OCI-LY1 (cell line): ENCODE data around the gene TTC39C.

Source experiments
- H2AFZ ChIP-seq: fragments of 200-600 bp; sonication (generic), shearing (Covaris generic); 2 replicates; pipeline ENCODE4 v1.6.0; 2014; ENCODE audit warnings: antibody characterized with exemption, mild to moderate bottlenecking, low read length
- H3F3A ChIP-seq: fragments of 200-600 bp; sonication (generic), shearing (Covaris generic); 2 replicates; pipeline ENCODE4 v1.6.0; 2014; ENCODE audit warnings: mild to moderate bottlenecking, antibody characterized with exemption, low read length, moderate library complexity; ENCODE audit not compliant: insufficient read depth
- H3K27ac ChIP-seq: fragments of 200-600 bp; sonication (generic); 2 replicates; pipeline ENCODE4 v1.5.1; 2014; ENCODE audit warnings: low read length, mixed run types, mild to moderate bottlenecking, low read depth; ENCODE audit not compliant: poor library complexity, severe bottlenecking
- H3K27me3 ChIP-seq: fragments of 200-600 bp; sonication (generic); 2 replicates; pipeline ENCODE4 v1.6.0; 2014; ENCODE audit warnings: antibody characterized with exemption, mild to moderate bottlenecking, low read length, moderate library complexity; ENCODE audit not compliant: insufficient read depth
- H3K36me3 ChIP-seq: fragments of 200-600 bp; sonication (generic); 2 replicates; pipeline ENCODE4 v1.6.1; 2014; ENCODE audit warnings: mild to moderate bottlenecking, antibody characterized with exemption, low read length, moderate library complexity, mixed read lengths; ENCODE audit not compliant: insufficient read depth
- H3K4me1 ChIP-seq: fragments of 200-600 bp; sonication (generic); 2 replicates; pipeline ENCODE4 v1.5.1; 2014; ENCODE audit warnings: mild to moderate bottlenecking, low read length, moderate library complexity; ENCODE audit not compliant: insufficient read depth, severe bottlenecking
- H3K4me2 ChIP-seq: fragments of 200-600 bp; sonication (generic), shearing (Covaris generic); 2 replicates; pipeline ENCODE4 v1.6.1; 2014; ENCODE audit warnings: low read length
- H3K4me3 ChIP-seq: fragments of 200-600 bp; sonication (generic); 2 replicates; pipeline ENCODE4 v1.5.1; 2014; ENCODE audit warnings: low read length, low read depth, mild to moderate bottlenecking, mixed read lengths; ENCODE audit not compliant: poor library complexity, severe bottlenecking
- H3K79me2 ChIP-seq: fragments of 200-600 bp; shearing (Covaris generic); 2 replicates; pipeline ENCODE4 v1.6.1; 2016; ENCODE audit warnings: mixed run types, low read length, mixed read lengths; ENCODE audit not compliant: insufficient read depth
- H3K9ac ChIP-seq: fragments of 200-600 bp; sonication (generic), shearing (Covaris generic); 2 replicates; pipeline ENCODE4 v1.6.1; 2014; ENCODE audit warnings: mild to moderate bottlenecking, low read length, mixed read lengths
- H3K9me2 ChIP-seq: fragments of 200-600 bp; sonication (generic), shearing (Covaris generic); 2 replicates; pipeline ENCODE4 v1.6.1; 2014; ENCODE audit warnings: low read depth, mild to moderate bottlenecking, low read length, mixed read lengths
- H3K9me3 ChIP-seq: fragments of 200-600 bp; shearing (Covaris generic); 2 replicates; pipeline ENCODE4 v1.6.1; 2014; ENCODE audit warnings: low read length, mixed read lengths
- H4K20me1 ChIP-seq: fragments of 200-600 bp; sonication (generic), shearing (Covaris generic); 2 replicates; pipeline ENCODE4 v1.6.0; 2016; ENCODE audit warnings: mild to moderate bottlenecking, low read length; ENCODE audit not compliant: insufficient read depth
- EZH2 ChIP-seq: fragments of 200-600 bp; sonication (generic), shearing (Covaris generic); IDR thresholded peaks from 2 replicates; pipeline ENCODE4 v1.8.0; 2017; ENCODE audit warnings: borderline replicate concordance, mixed run types, mild to moderate bottlenecking, antibody characterized with exemption, low read length, moderate library complexity, mixed read lengths
- TF ChIP-seq, protein P1 (sequence below): fragments of 200-600 bp; sonication (generic), shearing (Covaris generic); IDR thresholded peaks from 2 replicates; pipeline ENCODE4 v1.5.1; 2017; ENCODE audit warnings: mild to moderate bottlenecking, antibody characterized with exemption, low read length, moderate library complexity, mixed read lengths

Gene TTC39C

DNA sequence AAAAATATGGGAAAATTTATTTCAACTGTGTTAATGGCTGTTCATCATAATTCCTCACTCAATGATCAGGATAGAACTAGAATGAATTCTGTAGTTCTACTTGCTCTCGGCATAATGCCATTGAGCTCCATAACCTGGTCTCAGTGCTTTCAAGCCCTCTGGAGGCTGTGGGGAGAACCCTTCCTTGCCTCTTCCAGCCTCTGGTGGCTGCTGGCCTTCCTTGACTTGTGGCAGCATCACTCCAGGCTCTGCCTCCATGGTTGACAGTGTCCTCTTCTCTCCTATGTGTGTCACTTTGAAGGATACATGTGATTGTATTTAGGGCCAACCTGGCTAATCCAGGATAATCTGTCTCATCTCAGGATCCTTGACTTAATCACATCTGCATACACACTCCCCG lies 97.4 kb downstream of the TTC39C start:
- Histone ChIP-seq H3K9me2 (no peaks in the 10 kb centered on the region), H3F3A (no peaks in the 10 kb centered on the region)

DNA sequence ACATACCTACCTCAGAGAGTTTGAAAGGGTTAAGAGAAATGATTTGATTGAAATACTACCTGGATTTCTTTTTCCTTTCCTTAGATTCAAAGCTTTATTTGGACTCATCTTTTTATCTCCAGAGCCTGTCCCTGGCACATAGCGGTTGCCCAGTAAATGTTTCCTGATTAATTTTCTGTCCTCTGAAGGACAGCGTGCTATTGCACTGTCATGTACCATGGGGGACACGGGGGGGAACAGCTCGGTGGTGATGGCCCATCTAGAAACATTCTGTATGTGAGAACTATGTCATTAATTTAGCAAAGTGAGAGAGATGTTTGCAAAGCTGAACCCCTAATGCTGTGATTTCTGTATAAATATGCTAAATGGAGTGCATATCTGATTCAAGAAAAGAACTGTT lies 97.9 kb downstream of the TTC39C start:
- no peaks in the 10 kb centered on the region for H3F3A ChIP-seq
- H3K27ac ChIP-seq, result no peak overlapping the region
- no peak for TF ChIP-seq EZH2
- TF ChIP-seq, protein P1, sequence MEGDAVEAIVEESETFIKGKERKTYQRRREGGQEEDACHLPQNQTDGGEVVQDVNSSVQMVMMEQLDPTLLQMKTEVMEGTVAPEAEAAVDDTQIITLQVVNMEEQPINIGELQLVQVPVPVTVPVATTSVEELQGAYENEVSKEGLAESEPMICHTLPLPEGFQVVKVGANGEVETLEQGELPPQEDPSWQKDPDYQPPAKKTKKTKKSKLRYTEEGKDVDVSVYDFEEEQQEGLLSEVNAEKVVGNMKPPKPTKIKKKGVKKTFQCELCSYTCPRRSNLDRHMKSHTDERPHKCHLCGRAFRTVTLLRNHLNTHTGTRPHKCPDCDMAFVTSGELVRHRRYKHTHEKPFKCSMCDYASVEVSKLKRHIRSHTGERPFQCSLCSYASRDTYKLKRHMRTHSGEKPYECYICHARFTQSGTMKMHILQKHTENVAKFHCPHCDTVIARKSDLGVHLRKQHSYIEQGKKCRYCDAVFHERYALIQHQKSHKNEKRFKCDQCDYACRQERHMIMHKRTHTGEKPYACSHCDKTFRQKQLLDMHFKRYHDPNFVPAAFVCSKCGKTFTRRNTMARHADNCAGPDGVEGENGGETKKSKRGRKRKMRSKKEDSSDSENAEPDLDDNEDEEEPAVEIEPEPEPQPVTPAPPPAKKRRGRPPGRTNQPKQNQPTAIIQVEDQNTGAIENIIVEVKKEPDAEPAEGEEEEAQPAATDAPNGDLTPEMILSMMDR, result no peak
- no peak overlapping the region for H3K9ac ChIP-seq
- H2AFZ ChIP-seq, result no peak overlapping the region
- H3K4me2 ChIP-seq, result no peak overlapping the region
- no peaks in the 10 kb centered on the region for H3K4me1 ChIP-seq
- H3K9me2 ChIP-seq, result no peaks in the 10 kb centered on the region
- no peak overlapping the region for H3K4me3 ChIP-seq
- H4K20me1 ChIP-seq, result no peaks in the 10 kb centered on the region
- H3K79me2 ChIP-seq, result no peaks in the 10 kb centered on the region
- H3K27me3 ChIP-seq, result no peaks in the 10 kb centered on the region
- H3K36me3 ChIP-seq, result no peaks in the 10 kb centered on the region
- H3K9me3 ChIP-seq, result no peaks in the 10 kb centered on the region

More for the DNA sequence above, 97.4 kb downstream of the TTC39C start:
- H3K4me1 ChIP-seq, result no peaks in the 10 kb centered on the region
- no peaks in the 10 kb centered on the region for H3K9me3 ChIP-seq
- no peaks in the 10 kb centered on the region for H4K20me1 ChIP-seq
- TF ChIP-seq, protein P1, result no peak
- no peak for TF ChIP-seq EZH2
- no peaks in the 10 kb centered on the region for H3K79me2 ChIP-seq
- H2AFZ ChIP-seq, result no peak overlapping the region
- no peak overlapping the region for H3K4me3 ChIP-seq
- H3K27ac ChIP-seq, result no peak overlapping the region
- H3K9ac ChIP-seq, result no peak overlapping the region
- H3K27me3 ChIP-seq, result no peaks in the 10 kb centered on the region
- no peaks in the 10 kb centered on the region for H3K36me3 ChIP-seq
- no peak overlapping the region for H3K4me2 ChIP-seq

DNA sequence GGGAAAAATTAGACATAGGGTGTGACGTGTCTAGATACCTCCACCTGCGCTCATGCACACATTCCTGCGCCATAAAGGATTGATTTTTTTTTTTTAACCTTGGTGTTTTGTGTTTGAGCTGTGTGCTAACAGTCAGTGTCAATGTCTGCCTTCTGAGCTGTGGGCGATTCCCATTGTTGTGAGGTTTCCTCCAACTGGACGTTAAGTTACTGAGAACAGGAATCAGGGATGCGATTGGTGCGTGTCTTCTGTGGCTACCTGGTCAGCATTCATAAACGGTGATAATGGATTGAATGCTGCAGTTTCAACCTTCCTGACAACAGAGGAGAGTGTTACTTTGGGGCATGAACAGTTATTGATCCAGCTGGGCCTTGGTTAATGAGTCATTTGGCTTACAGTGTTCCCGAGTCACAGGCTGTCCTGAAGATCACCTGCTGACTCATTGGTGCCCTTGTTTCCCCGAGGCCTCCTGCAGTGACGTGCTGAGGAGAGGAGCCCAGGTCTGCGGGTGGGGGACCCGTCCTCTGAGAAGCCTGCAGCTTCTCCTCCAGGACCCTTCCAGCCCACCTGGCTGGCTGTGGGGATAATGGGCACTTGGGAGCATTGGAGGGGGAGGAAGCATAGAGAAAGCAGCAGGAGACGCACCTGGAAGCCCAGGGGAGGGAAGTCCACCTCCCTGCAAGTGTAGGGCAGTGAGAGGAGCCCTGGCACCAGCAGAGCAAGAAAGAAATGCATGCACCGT lies 98.5 kb downstream of the TTC39C start:
- Histone ChIP-seq H3K4me1 (no peaks in the 10 kb centered on the region), H3K27me3 (no peaks in the 10 kb centered on the region), H3F3A (no peaks in the 10 kb centered on the region), H3K9me3 (no peaks in the 10 kb centered on the region), H3K36me3 (no peaks in the 10 kb centered on the region), H3K27ac (no peak overlapping the region), H3K4me2 (no peak overlapping the region), H3K4me3 (no peak overlapping the region), H3K9ac (no peak overlapping the region), H2AFZ (no peak overlapping the region), H3K9me2 (no peaks in the 10 kb centered on the region), H4K20me1 (no peaks in the 10 kb centered on the region), H3K79me2 (no peaks in the 10 kb centered on the region)
- TF ChIP-seq EZH2, result no peak
- TF ChIP-seq, protein P1, result no peak
